Osteocyte (in vitro differentiated cells): ENCODE results near the gene HELT. TPM values are rescaled to one million over a fixed set of nuclear protein-coding genes. Genes with fewer than 3 reads are reported as not detected.

Experiments
- DNase-seq: peaks from one replicate; pipeline ENCODE4 v3.0.0; 2021; ENCODE audit warnings: mixed read lengths; ENCODE audit not compliant: unreplicated experiment; ENCODE audit errors: extremely low spot score
- H3K27ac Mint-ChIP-seq: one replicate; pipeline ENCODE4 v1.8.0; 2021; ENCODE audit warnings: mild to moderate bottlenecking, mixed read lengths; ENCODE audit not compliant: unreplicated experiment
- H3K27me3 Mint-ChIP-seq: one replicate; pipeline ENCODE4 v1.8.0; 2021; ENCODE audit warnings: mixed read lengths; ENCODE audit not compliant: unreplicated experiment
- H3K36me3 Mint-ChIP-seq: one replicate; pipeline ENCODE4 v1.8.0; 2021; ENCODE audit warnings: mixed read lengths; ENCODE audit not compliant: unreplicated experiment
- H3K4me1 Mint-ChIP-seq: one replicate; pipeline ENCODE4 v1.8.0; 2021; ENCODE audit warnings: mixed read lengths; ENCODE audit not compliant: unreplicated experiment
- H3K4me3 Mint-ChIP-seq: one replicate; pipeline ENCODE4 v1.8.0; 2021; ENCODE audit warnings: mild to moderate bottlenecking, moderate library complexity, mixed read lengths; ENCODE audit not compliant: unreplicated experiment
- H3K9me3 Mint-ChIP-seq: one replicate; pipeline ENCODE4 v1.8.0; 2021; ENCODE audit warnings: mixed read lengths; ENCODE audit not compliant: unreplicated experiment
- CTCF ChIP-seq: fragments of 200-600 bp; sonication (generic); IDR thresholded peaks from 2 replicates; pipeline ENCODE4 v1.5.0; 2021; ENCODE audit warnings: antibody characterized with exemption, mild to moderate bottlenecking, moderate library complexity
- total RNA-seq: library from RNA; stranded (reverse); gene quantifications from 2 replicates; pipeline ENCODE4 v1.2.1, GENCODE V29; 2021

HELT gene
- total RNA-seq, 1 donor from 2014 or later: not detected

- Mint-ChIP-seq H3K9me3 (no peaks in the 10 kb centered on the region), H3K4me3 (no peak overlapping the region), H3K36me3 (no peaks in the 10 kb centered on the region), H3K27me3 (peaks cover 90% of the 10 kb centered on the region), H3K27ac (no peak overlapping the region), H3K4me1 (peaks cover 9% of the 10 kb centered on the region)
- TF ChIP-seq CTCF: no peak
- DNase-seq: no peak
Measured at GRCh38 chr4:185013417-185014125, 4.7 kb upstream of the HELT start.

GRCh38 chr4:185015108-185015507 lies 3.2 kb upstream of the HELT start:
- Mint-ChIP-seq H3K27ac (no peak overlapping the region), H3K9me3 (no peaks in the 10 kb centered on the region), H3K4me1 (peaks cover 17% of the 10 kb centered on the region), H3K4me3 (no peak overlapping the region), H3K36me3 (no peaks in the 10 kb centered on the region), H3K27me3 (peaks cover 87% of the 10 kb centered on the region)
- no peak for TF ChIP-seq CTCF
- DNase-seq: no peak

- no peak for DNase-seq
- no peak overlapping the region for H3K4me3 Mint-ChIP-seq
- peaks cover 86% of the 10 kb centered on the region for H3K27me3 Mint-ChIP-seq
- no peak overlapping the region for H3K27ac Mint-ChIP-seq
- TF ChIP-seq CTCF: no peak
- no peaks in the 10 kb centered on the region for H3K36me3 Mint-ChIP-seq
- H3K9me3 Mint-ChIP-seq: no peaks in the 10 kb centered on the region
- peaks cover 24% of the 10 kb centered on the region for H3K4me1 Mint-ChIP-seq
Measured at GRCh38 chr4:185016101-185016940, 2.0 kb upstream of the HELT start.

GRCh38 chr4:185016946-185017758 lies 1.1 kb upstream of the HELT start:
- no peak overlapping the region for H3K4me3 Mint-ChIP-seq
- H3K36me3 Mint-ChIP-seq: no peaks in the 10 kb centered on the region
- no peak overlapping the region for H3K27ac Mint-ChIP-seq
- no peak for TF ChIP-seq CTCF
- no peak for DNase-seq
- H3K9me3 Mint-ChIP-seq: no peaks in the 10 kb centered on the region
- H3K4me1 Mint-ChIP-seq: peaks cover 30% of the 10 kb centered on the region
- H3K27me3 Mint-ChIP-seq: peaks cover 88% of the 10 kb centered on the region
